GM12892 (cell line): ENCODE measurements around the gene AKR1B1.

ENCODE experiments used
- POLR2A ChIP-seq: IDR thresholded peaks from 2 replicates; pipeline ENCODE4 v1.6.1; 2011; ENCODE audit warnings: low read depth, low read length, control low read depth
- POLR2AphosphoS5 ChIP-seq: IDR thresholded peaks from 2 replicates; pipeline ENCODE4 v1.6.1; 2011; ENCODE audit warnings: low read depth, low read length, control low read depth
- TAF1 ChIP-seq: IDR thresholded peaks from 2 replicates; pipeline ENCODE4 v1.6.1; 2011; ENCODE audit warnings: low read depth, mild to moderate bottlenecking, control low read depth, low read length, borderline replicate concordance

DNA sequence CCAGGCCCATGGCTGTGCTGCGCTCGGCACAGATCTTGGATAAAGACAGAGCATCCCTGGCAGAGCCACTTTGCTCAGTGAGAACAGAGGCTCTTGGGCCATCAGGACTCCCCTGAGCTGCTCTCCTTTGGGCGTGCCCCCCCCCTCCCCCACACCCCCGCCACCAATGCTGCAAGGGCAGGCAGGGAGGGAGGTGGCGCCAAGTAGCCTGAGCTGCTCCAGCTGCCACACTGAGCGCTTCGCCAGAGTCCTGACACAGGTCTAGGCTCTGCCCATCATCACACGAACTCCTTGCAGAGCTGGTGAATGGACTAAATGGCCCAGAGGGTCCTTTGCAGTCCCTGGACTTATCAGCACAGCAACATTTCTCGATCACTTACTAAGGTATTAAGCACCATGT, 12.5 kb downstream of the AKR1B1 start:
- TF ChIP-seq TAF1 (no peak), POLR2A (no peak), POLR2AphosphoS5 (no peak)
